Measurements from ENCODE around the gene OR2AJ1.

The OR2AJ1 gene

DNA sequence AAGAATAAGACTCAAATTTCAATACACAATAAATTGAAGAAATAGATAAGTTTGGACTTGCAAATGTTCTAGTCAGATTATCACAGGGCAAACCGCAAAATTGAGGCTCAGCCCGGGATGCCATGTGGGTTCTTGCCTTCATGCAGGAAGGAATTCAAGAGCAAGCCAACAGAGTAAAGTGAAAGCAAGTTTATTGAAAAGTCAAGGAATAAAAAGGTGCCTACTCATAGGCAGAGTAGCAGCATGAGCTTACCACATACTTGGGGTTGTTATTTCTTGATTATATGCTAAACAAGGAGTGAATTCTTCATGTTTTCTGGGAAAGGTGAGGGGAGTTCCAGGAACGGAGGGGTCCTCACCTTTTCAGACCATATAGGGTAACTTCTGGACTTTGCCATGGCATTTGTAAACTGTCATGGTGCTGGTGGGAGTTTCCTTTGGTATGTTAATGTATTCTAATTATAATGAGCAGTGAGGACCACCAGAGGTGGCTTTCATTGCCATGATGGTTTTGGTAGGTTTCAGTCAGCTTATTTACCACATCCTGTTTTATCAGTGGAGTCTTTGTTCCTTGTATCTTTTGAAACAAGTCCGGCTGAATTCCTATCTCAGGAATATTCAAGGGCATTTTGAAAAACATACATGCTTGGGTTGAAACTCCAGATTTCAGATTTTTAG lies 38.4 kb downstream of the OR2AJ1 start:
- DNase-seq (ENCODE audit: low spot score), result no peak

DNA sequence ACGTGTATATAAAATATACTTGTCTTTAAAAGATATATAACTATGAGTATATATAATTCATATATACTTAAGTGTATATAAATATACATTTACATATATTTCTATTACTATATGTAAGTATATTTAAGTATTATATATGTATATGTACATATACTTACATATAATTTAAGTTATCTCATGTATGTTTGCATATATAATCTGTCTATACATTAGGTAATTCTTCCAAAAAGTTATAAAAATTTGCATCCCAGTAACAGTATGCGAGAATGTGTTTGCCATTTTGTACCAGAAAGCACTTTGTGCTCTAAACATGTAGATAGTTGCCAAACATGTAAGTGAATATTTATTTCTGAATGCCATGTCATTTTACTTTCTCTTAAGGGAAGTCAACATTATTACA lies 40.2 kb downstream of the OR2AJ1 start, which contains the start of gene OR2AK2:
Gene OR2AK2, plus strand, starts transcription at position 301 of the 400 bp plus-strand sequence. CDS start 144 bp downstream, outside the sequence.
- DNase-seq (ENCODE audit: low spot score), result no peak

DNA sequence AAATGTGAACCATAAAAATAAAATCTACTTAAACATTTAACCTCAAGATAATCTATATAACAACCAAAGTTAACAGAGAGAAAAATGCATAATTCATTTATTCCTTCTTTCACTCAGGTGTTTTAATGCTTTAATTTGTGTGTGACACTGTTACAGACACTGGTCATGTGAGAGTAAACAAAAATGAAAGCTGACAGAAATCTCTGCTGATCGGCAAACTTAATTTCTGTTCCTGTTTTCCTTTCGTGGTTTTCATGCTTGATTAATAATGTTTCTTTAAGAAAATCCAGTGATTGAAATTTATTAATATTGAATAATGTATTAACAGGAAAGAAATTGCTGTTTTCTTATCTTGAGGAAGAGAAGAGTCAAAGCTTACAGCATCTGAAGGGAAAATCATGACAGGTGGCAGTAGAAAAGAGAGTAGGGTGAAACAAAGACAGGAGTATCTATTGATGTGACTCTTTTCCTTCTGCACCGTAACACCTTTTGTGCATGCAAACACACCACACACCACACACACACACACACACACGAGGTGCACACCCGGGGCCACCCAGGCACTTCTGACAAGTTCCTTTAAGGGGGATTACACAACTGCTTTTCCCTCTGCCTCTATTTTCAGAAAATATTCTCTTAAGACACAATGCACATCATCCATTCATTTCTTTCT lies 42.0 kb downstream of the OR2AJ1 start:
- no peak for DNase-seq (ENCODE audit: low spot score)

All from ecto neural progenitor cell (in vitro differentiated cells).